ENCODE data around the gene CELF3.
A peak's percentile ranks its signal among the peaks of the same experiment; 100 is the strongest.

Gene CELF3

GRCh38 chr1:151720554-151720953 lies 4.0 kb upstream of the CELF3 start:
- DNase-seq, result no peak

GRCh38 chr1:151720125-151720524 lies 3.5 kb upstream of the CELF3 start:
- no peak for DNase-seq

- no peak for DNase-seq
These were observed 2.1 kb upstream of the CELF3 start for GRCh38 chr1:151718666-151719065.

- DNase-seq, result no peak
These were observed 1.4 kb upstream of the CELF3 start for GRCh38 chr1:151718011-151718431.

GRCh38 chr1:151716405-151716762 lies 219 bp downstream of the CELF3 start:
- DNase-seq, result no peak

- DNase-seq, result no peak
These were observed 738 bp downstream of the CELF3 start for GRCh38 chr1:151715726-151716404.

GRCh38 chr1:151714820-151715725 lies 1.5 kb downstream of the CELF3 start:
- no peak for DNase-seq

GRCh38 chr1:151713874-151714273 lies 2.7 kb downstream of the CELF3 start:
- DNase-seq, result peak; percentile 36

GRCh38 chr1:151713044-151713443 lies 3.6 kb downstream of the CELF3 start:
- DNase-seq, result no peak

GRCh38 chr1:151711951-151712350 lies 4.7 kb downstream of the CELF3 start:
- peak; percentile 50 for DNase-seq

- DNase-seq, result no peak
These were observed 5.4 kb downstream of the CELF3 start for GRCh38 chr1:151711044-151711800.

- DNase-seq, result no peak
These were observed 6.3 kb downstream of the CELF3 start for GRCh38 chr1:151710187-151710840.

- DNase-seq, result no peak
These were observed 7.7 kb downstream of the CELF3 start for GRCh38 chr1:151708891-151709290.

- DNase-seq, result no peak
These were observed 9.0 kb downstream of the CELF3 start for GRCh38 chr1:151707541-151708065.

GRCh38 chr1:151706464-151707415 lies 9.9 kb downstream of the CELF3 start:
- DNase-seq, result no peak

GRCh38 chr1:151705753-151706463 lies 10.7 kb downstream of the CELF3 start:
- no peak for DNase-seq

- no peak for DNase-seq
These were observed 11.5 kb downstream of the CELF3 start for GRCh38 chr1:151705146-151705545.

- no peak for DNase-seq
These were observed 12.4 kb downstream of the CELF3 start for GRCh38 chr1:151704246-151704645.

GRCh38 chr1:151703813-151704212 lies 12.8 kb downstream of the CELF3 start:
- no peak for DNase-seq

- DNase-seq, result no peak
These were observed 13.7 kb downstream of the CELF3 start for GRCh38 chr1:151702936-151703335.

GRCh38 chr1:151701515-151701914 lies 15.1 kb downstream of the CELF3 start:
- DNase-seq, result no peak

All from NCI-H510A (cell line).